ENCODE data around the gene CNGB1.
"Not testable (repeated sequence)": the region's sequence is repeated elsewhere in the genome, so short reads cannot be mapped to it uniquely, and the experiment has no call there.

CNGB1 gene

DNA sequence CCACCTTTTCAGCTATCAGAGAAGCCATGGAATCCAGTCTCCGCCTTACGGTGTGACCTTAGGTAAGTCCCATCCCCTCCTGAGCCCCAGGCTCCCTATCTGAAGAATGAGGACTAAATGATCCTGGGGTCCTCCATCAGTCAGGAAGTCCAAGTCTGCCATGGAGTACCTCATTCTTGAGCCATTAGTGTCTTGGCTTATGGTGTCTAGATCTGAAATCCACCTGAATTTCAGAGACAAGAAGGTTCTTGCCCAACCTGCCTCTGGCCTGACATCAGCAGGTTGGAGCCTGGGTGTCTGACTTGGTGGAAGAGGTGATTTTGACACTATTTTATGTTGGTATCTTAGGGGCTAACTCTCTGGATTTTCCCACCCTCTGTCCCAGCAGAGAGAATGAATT, 47.1 kb downstream of the CNGB1 start:
- no peak for FAIRE-seq

DNA sequence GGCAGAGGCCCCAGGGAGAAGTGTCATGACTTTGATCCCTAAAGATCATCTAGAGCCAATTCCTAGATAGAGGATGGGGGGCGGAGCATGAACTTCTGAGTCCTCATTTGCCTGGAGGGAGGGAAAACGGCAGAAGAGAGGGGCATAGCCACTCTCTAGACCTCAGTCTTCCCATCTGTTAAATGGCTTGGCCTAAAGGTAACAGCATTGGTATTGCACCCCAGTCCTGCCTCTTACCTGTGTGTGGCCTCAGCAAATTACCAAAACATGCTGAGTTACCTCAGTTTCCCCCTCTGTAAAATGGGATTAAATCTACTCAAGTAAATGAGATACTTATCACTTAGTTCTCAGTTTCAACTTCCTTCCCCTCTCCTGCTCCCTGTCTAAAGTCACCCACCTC, 47.5 kb downstream of the CNGB1 start:
- FAIRE-seq = no peak

DNA sequence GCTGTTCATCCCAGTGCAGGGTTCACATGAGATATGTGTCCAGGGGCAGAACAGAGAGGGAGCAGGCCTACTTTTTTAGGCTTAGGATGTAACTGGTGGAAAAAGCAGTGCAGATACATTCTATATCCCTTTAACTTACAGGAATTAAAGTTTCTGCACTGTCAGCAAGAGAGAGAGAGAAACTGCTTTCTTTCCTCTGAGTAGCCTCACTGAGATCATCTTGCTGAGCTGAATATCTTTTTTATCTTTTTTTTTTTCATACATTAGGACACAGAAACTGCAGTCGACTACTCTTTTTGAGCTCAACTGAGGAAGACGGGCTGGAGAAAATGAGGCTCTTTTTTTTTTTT, 50.1 kb downstream of the CNGB1 start:
- FAIRE-seq = no peak

DNA sequence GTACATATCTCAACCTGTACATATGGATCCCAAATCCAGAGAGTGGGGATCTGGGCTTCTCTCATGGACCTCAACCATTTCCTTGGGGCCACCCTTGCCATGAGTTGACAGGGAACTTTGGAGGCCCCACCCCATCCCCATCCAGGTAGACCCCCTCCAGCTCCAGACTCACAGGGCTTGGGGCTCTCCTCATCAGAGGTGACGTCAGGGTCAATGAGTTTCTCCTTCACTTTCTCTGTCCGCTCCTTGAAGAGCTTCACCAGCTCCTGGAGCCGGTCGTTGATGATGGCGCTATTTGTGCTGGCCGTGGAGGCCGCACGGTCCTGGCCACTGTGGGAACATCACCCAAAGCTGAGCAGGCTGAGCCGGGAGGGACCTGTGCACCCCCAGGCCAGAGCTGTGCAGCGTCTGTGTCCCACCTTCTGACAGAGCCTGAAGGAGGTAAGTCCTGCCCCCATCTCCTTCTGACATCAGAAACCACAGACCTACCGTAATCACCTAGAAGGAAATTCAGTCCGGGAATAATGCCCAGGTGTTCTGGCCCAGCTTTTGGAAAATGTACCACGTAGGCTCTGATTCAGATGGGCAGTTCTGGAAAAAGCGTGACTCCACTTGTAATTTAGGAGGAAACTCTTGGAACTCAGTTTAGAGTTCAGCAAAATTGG, 50.6 kb downstream of the CNGB1 start:
- FAIRE-seq = no peak

DNA sequence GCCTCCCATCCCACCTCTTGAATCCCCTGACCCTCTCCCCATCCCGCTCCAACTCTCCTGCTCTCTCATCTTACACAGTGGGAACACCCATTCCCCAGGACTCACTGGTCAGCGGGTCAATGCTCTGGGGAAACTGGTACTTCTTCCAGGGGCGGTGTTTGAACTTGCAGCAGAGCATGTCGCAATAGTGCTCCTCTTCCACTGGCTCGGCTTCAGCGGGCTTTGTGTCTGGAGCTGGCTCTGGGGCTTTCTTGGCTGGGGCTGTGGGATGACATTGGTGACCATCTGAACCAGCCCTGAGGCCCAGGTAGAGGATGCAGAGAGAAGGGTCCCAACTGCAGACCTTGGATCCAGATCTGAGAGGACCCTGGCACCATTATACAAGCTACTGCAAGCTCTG, 51.9 kb downstream of the CNGB1 start:
- FAIRE-seq = no peak

DNA sequence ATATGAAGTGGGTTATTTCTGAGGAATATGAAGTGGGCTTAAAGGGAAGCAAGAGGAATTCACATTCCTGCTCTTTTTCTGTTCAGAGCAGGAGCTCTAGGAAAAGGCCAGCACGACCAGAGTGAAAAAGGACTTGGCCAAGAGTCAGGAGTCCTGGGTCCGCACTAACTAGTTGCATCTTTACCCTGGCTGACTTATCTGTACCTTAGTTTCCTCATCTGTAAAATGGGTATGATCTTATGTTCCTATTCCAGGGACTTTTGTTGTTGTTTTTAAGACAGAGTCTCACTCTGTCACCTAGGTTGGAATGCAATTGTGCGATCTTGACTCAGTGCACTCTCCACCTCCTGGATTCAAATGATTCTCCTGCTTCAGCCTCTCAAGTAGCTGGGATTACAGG, 52.5 kb downstream of the CNGB1 start:
- no peak for FAIRE-seq

DNA sequence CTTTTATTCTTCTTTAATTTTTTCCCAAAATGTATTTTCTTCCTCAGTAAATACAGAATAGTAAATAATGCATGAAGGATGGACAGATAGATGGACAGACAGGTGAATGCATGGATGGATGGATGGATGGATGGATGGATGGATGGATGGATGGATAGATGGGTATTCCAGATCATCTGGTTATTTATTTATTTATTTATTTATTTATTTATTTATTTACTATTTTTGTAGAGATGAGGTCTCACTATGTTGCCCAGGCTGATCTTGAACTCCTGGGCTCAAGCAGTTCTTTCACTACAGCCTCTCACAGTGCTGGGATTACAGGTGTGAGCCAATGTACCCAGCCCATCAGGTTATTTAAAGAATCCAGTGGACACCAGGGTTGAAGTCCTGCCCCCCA, 53.0 kb downstream of the CNGB1 start:
- FAIRE-seq = not testable (repeated sequence)

DNA sequence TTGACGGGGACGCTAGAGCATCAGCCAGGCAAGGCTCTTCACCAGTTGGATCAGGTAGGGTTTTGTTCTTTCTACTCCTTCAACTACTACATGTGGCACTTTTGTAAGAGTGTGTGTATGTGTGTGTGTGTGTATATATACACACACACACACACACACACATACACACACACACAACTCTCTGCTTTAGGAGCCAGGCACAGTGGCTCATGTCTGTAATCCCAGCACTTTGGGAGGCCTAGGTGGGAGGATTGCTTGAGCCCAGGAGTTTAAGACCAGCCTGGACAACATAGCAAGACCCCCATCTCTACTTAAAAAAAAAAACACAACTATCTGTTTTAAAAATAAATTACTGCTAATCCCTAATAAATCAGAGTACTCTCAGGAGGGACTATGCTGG, 53.4 kb downstream of the CNGB1 start:
- FAIRE-seq = not testable (repeated sequence)

DNA sequence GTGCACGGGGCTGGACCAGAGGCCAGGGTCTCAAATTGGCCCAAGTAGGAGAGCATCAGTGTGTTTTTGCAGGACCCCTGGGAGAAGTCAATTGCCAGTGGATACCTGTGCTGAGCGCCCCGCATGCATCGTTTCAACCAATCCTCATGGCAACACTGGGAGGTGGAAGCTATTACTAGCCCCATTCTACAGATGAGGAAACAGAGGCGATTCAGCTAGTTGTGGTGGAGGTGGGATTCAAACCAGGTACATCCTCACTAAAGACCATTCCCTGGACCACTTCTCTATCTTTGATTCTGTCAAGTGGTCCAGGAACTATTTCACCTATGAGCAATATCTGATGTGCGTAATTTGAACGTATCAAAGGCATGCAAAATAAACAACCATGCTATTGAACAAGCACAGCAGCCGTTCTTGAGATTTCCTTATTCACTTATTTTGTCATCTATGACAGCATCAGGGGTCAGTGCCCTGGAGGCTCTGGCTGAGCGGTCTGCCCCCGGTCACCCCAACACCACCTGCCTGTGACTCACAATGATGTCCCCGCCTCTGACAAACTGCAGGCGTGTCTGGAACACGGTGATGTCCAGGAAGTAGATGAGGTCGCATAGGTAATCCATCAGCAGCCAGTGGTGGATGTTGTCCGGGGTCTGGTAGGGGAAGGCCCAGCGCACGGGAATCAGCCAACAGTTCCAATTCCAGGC, 54.0 kb downstream of the CNGB1 start:
- FAIRE-seq = no peak

DNA sequence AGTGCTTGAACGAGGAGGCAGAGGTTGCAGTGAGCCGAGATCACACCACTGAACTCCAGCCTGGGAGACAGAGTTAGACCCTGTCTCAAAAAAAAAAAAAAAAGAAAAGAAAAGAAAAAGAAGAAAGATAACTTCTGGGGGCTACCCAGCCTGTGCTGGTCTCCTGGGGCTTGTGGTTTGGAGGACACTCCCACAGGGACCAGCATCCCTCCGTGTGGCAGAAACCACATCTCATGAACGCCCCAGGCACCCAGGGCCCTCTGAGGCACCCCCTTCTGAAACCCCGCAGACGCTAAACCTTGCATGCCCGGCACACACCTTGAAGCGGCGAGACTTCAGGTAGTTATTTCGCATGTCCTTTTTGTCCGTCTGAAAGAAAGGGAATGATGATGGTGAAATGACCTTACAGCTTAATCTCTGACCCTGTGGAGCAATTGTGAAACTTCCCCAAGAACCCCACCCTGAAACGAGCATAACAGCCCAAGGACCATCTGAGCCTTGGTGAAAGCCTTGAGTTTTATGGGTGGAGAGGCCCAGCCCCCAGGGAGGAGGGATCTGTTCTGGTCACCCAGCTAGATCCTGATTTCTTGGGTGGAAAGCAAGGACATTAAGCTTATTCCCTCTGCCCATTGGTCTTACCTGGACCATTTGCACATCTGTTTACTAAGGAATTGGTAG, 55.0 kb downstream of the CNGB1 start:
- no peak for FAIRE-seq

DNA sequence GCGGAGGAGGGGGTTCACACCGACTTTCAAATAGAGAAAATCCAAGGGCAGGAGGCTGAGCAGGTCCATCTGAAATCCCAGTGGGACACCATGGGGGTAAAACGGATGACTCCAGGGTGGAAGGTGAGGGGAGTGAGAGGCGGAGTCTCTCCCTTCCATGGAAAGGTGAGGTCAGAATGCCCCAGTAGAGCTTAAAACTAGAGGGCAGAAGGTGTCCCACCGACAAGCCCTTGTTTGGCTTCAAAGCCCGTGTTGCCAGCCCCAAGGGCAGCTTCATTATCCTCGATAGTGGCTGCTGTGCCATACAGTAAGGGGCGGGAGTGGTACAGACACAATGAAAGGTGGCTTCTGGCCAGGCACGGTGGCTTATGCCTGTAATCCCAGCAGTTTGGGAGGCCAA, 55.7 kb downstream of the CNGB1 start:
- FAIRE-seq = no peak

DNA sequence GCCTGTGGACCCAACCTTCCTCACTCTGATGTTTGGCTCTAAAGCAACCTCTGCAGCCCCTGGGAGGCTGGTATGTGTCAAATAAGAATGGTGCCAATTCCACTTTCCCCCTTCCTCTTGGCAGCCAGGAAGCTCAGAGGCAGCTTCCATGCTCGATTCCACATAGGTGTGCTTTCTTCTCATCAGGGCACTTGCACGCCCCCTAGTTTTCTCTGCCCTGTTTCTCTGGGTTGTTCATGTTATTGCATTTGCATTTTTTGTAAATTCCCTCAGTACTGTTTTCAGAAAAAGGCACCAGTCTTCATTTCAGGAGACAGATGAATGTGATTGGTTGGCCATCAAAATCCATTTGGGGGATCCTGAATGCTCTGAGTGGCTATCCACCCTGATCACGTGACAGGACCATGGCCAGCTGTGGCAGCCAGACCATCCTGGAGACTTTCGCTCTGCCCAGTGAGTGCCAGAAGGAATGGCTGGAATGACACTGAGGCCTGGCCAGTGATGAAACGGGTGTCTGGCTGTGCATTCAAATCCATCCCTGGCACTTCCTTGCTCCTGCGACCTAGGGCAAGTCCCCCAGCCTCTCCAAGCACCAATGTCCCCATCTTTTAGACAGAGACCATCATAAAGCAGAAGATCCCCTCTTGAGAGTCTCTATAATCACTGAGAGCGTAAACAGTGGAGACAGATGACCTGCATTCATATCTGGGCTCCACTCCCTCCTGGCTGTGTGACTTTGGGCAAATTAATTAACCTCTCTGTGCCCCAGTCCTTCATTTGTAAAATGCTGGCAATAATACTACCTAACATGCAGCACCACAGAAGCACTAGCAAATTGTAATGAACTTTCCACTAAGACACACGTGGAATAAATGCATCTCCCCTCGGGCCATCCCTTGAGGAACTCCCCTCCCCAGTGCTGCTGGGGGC, 56.4 kb downstream of the CNGB1 start:
- FAIRE-seq = no peak

DNA sequence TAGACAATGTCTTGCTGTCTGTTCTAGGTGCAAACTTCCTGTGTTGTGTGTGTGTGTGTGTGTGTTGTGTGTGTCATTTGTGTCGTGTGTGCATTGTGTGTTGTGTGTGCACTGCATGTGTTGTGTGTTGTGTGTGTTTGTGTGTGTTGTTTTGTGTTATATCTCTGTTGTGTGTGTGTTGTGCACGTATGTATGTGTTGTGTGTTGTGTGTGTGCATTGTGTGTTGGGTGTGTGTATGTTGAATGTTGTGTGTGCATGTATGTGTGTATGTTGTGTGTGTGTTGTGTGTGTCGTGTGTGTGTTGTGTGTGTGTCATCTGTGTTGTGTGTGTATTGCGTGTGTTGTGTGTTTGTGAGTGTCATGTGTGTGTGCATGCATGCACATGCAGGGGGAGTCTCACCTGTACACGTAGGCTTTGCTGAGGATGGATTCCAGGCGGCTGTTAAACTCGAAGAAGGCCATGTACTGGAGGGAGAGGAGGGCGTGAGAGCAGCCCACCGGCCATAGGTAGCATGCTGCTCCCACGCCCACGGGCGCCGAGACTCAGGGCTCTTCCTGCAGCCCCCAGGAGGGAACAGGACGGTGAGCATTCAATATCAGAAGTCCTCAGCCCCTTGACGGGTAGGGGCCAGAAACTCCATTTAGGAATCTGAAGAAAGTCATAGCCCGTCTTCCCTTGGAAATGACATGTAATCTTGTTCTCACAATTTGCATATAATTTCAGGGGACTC, 58.2 kb downstream of the CNGB1 start:
- FAIRE-seq = no peak

DNA sequence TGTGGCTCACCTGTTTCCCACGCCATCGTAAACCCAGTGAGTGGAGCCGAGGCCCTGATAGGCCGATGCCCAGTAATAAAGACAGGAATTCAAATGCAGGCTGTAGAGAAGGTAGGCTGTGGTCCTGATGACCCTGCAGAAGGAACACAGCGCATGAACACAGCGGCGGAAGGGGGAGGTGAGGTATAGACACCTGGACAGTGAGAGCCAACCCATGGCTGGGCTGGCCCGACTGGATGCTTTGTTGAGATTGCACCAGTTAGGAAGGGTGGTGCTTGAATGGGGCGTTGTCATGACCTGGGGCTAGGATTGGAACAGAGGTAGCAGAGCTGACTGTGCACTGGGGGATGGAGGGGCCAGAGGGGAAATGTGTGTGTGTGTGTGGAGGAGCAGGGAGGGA, 59.2 kb downstream of the CNGB1 start:
- FAIRE-seq = no peak

DNA sequence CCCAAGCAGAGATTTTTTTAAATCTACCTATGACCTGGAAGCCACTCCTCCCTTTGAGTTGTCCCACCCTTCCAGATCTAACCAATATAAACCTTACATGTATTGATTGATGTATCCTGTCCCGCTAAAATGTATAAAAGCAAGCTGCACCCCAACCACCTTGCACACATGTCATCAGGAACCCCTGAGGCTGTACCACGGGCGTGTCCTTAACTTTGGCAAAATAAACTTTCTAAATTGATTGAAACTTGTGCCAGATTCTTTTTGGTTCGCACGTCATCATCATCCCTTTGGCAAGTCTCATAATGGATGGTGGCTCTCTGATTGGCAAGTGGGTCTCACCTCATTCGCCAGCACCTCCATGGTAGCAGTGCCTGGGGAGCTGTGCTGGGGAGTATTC, 60.2 kb downstream of the CNGB1 start:
- FAIRE-seq = no peak

DNA sequence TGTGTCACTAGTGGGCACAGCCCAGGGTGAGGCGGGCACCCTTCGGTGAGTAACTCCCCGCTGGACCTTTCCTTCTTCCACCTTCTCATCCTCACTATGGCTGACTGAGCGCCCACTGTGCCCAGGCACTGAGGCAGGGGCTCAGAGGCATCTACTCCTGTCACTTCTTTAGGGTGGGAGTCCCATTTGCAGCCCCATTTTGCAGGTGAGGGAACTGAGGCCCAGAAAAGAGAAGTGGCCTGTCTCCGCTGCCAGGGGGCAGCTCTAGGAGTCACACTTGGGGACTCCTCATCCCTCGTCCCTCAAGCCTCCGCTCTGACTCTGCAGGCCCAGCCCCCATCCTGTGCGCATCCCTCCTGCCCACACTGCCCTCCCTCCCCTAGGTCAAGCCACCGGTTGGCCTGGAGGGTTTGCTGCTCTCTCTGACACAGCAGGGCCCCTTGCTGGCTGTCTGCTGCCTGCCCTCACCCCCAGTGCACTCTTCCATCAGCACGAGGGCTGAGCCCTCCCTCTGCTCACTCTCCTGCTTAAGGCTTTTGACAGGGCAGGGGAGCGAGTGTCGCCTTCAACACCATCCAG, 62.4 kb downstream of the CNGB1 start:
- no peak for FAIRE-seq

DNA sequence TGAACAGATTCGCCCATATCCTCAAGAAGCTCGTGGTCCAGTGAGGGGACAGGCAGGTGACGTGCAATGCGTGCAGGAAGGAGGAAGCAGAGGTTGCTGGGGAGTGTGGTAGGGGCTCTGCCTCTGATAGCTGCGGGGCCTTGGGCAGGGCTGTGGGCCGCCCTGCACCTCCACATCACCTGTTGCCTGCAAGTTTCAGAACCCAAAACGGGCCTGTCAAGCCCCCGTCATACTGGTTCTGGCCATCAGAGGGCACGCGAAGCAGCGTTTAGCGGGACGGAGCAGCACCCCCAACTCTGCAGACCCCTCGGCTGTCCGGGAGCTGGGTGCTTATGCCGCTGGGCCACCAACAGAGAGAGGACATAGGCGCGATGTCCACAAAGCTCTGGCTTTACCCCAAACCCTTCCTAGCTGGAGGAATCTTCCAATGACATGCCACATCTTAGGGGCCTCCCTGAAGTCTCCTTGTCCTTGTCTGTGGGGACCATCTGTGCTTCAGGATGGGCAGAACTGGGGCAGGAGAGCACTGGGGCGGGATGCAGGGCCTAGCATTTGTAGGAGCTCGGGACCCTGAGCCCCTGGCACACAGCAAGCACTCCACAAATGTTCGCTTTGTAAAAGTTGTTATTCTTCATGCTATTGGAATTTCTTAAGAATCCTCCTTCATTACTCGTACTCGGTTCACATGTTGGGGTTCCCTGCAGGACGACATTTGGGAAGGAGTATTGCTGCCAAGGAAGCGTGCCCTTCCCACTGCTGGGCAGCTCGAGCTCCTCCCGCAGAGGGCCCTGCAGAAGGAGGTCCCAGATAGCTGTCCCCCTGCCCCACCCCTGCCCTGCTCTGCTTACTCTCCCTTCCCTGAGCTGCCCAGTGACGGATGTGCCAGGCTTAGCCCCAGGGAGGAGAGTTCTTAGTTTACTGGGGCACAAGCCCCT, 64.3 kb downstream of the CNGB1 start:
- FAIRE-seq = no peak

DNA sequence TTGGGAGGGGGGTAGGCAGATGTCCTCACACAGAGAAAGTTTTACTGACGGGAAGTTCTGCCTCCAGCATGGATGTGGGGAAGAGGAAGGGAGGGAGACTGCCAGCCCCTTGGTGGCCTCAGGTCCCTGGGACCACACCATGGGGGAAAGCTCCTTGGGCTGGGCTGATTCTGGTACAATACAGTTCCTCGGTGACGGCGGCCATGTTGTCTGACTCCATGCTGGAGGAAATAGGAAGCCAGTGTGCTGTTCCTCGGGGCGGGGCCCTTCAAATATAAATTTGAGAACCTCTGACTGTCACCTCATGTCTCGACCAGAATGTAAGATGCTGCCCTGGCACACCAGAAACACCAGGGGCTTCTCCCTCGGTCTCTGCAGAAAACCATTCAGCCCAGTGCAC, 66.8 kb downstream of the CNGB1 start:
- FAIRE-seq = no peak

DNA sequence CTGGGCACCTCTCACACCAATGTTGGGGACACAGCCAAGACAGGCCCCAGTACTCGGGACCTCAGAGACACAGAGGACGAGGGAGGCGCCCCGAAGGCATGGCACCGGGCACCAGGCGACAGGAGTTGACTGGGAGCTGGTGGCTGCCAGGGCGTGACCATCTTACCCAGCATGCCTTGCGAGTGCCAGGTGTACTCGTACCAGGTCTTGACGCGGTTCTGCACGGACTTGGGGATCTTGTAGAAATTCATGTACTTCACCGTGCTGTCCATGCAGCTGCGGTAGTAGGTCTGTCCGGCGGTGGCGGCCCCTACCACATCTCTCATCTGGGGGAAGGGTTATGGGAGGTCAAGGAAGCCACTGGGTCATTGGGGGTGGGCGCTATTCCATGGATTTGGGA, 67.3 kb downstream of the CNGB1 start:
- no peak for FAIRE-seq

DNA sequence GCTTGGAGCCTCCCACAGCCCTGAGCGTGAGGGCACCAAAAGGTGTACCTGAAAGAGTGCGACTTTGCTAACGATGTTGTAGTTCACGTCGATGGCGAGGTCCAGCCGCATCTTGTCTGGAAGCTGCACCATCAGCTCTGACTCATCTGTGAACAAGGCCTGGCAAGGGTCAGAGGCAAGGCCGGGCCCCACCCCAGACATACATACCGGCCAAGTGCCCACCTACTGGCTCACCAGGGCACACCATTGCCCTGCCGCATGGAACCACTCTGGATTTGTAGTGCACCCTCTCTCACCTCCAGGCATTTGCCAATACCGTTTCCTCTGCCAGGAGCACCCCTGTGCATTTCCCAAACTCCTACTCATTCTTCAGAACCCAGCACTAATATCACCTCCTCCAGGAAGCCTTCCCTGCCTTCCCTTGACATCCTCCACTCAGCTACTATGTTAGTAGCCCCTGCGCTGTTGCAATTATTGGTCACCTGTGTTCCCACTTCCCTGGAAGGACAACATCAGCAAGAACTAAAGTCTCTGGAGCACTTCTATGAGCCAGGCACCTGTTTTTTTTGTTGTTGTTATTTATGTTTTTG, 69.4 kb downstream of the CNGB1 start:
- FAIRE-seq = no peak

Data from endometrium (tissue), 2 donors.